Measurements from ENCODE around the gene MKX.
"Not testable (repeated sequence)": the region's sequence is repeated elsewhere in the genome, so short reads cannot be mapped to it uniquely, and the experiment has no call there.

MKX gene

DNA sequence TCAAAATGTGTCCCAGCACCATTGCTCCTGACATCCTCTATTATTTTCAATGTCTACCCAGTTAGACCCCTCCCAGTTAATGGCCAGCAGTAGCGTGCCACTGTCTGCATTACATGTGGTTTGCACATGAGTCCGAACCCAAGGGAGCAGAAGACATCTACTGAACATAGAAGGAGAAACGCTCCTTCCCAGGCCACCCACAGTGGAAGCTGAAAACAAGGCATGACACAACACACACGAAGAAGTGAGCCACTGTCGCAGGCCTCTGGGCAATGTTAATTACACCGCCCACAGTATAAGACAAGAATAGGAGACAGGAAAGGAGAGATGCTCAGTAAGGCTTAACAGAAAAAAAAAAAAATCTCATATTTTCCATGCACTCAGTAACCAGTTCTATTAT, 50.5 kb downstream of the MKX start:
- DNase-seq (ENCODE audit: extremely low read depth in 1 of 2, low read depth in 1 of 2) = no peak

- DNase-seq (ENCODE audit: extremely low read depth in 1 of 2, low read depth in 1 of 2) = no peak
Observed at GRCh38 chr10:27692663-27693062, 53.0 kb downstream of the MKX start.

GRCh38 chr10:27688991-27689390, 56.6 kb downstream of the MKX start:
- DNase-seq (ENCODE audit: extremely low read depth in 1 of 2, low read depth in 1 of 2) = no peak

- DNase-seq (ENCODE audit: extremely low read depth in 1 of 2, low read depth in 1 of 2) = no peak
Observed at GRCh38 chr10:27688276-27688675, 57.3 kb downstream of the MKX start.

DNA sequence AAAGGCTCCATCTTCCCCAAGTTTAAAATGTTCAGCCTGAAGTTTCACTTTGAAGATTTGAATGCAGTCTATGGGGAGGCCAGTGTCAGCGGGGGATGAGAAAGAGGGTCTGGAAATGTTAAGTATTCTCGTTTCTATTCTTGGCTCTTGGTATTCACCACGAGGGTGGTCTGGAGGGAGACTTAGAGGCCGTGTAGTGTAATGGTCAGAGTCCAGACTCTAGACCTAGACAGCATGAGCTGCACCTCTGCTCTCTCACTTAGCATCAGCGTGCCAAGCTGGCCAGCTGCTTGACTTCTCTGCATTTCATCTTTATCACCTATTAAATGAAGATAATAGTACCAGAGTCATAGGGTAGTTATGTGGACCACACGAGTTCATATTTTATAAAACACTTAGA, 57.9 kb downstream of the MKX start:
- DNase-seq (ENCODE audit: extremely low read depth in 1 of 2, low read depth in 1 of 2) = no peak

- DNase-seq (ENCODE audit: extremely low read depth in 1 of 2, low read depth in 1 of 2) = no peak
Observed at GRCh38 chr10:27687326-27687725, 58.3 kb downstream of the MKX start.

DNA sequence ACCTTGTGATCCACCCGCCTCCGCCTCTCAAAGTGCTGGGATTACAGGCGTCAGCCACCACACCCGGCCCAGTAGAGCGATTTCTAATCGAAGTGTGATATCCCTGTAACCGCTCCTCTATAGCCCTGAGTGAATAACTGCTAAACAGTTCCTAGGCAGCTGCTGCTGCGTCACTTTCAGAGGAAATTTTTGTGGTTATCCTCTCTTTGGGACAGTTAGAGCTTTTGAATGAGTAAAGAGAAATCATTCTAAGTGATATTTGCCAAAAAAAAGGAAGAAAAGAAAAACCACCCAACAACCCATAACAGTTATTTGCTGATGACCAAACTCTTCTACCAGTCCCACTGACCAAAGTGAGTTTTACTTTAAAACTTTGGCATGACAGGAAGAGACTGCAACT, 59.9 kb downstream of the MKX start:
- DNase-seq (ENCODE audit: extremely low read depth in 1 of 2, low read depth in 1 of 2) = no peak

GRCh38 chr10:27683226-27683625, 62.4 kb downstream of the MKX start:
- no peak for DNase-seq (ENCODE audit: extremely low read depth in 1 of 2, low read depth in 1 of 2)

DNA sequence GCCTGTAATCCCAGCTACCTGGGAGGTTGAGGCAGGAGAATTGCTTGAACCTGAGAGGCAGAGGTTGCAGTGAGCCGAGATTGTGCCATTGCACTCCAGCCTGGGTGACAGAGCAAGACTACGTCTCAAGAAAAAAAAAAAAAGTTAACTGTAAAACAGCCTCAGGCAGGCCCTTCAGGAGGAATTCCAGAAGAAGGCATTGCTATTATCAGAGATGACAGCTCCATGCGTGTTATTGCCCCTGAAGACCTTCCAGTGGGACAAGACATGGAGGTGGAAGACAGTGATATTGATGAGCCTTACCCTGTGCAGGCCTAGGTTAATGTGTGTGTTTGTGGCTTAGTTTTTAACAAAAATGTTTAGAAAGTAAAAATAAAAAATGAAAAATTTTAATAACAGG, 63.8 kb downstream of the MKX start:
- DNase-seq (ENCODE audit: extremely low read depth in 1 of 2, low read depth in 1 of 2) = not testable (repeated sequence)

GRCh38 chr10:27680691-27681605, 64.7 kb downstream of the MKX start:
- peak in 1 of 2 donors; percentile 2 for DNase-seq (ENCODE audit: extremely low read depth in 1 of 2, low read depth in 1 of 2)

- DNase-seq (ENCODE audit: extremely low read depth in 1 of 2, low read depth in 1 of 2) = no peak
Observed at GRCh38 chr10:27680006-27680557, 65.5 kb downstream of the MKX start.

- DNase-seq (ENCODE audit: extremely low read depth in 1 of 2, low read depth in 1 of 2) = no peak
Observed at GRCh38 chr10:27679369-27679912, 66.2 kb downstream of the MKX start.

DNA sequence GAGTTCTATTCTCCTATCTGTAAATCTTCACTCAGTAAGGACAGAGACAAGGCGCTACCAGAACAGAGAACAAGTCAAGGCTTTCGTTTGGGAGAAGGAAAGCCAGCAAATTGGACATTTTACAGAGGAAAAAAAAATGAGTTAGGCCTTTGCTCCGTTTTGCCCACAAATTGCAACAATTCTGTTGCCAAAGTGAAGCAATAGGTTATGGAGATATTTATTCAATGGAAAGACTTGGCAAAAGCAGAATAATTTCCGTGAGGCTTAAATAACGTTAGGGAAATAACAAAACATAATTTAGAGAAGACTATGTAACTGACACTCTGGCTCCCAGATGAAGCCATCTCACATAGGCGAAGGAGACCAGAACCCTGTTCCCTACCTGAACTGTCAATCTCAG, 67.5 kb downstream of the MKX start:
- no peak for DNase-seq (ENCODE audit: extremely low read depth in 1 of 2, low read depth in 1 of 2)

DNA sequence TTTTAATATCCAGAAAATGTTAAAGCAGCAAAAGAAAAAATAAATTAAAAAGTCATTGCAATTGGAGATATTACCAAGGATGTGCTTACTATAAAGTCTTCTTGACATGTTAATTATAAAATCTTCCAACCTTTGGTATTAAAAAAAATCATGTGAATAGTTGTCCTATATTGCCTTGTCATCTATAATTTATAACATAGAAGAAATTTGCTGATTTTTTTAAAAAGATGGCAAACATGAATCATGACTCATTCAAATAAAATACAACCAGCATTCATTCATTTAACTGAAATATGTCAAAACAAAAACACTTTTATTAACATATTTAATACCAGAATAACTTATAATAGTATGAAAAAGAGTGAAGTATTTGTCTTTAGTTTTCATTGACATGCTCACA, 72.6 kb downstream of the MKX start:
- no peak for DNase-seq (ENCODE audit: extremely low read depth in 1 of 2, low read depth in 1 of 2)

DNA sequence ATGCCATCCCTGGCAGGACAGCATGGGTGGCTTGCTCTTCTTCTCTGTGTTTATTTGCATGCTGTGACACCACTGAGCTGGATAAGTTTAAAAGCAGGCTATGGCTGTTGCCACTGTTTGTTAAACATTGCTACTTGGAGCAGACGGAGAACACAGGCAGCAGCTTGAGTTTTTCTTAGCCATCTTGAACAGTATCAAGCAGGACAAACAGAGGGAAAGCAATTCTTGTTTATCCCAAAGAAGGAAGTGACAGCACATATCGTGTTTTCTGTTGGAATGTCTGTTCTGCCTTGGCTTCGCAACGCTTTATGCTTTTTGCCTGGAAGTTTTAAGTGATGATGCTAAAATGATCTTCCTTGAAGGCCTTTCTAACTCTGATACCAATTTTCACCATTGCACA, 73.8 kb downstream of the MKX start:
- DNase-seq (ENCODE audit: extremely low read depth in 1 of 2, low read depth in 1 of 2) = no peak

DNA sequence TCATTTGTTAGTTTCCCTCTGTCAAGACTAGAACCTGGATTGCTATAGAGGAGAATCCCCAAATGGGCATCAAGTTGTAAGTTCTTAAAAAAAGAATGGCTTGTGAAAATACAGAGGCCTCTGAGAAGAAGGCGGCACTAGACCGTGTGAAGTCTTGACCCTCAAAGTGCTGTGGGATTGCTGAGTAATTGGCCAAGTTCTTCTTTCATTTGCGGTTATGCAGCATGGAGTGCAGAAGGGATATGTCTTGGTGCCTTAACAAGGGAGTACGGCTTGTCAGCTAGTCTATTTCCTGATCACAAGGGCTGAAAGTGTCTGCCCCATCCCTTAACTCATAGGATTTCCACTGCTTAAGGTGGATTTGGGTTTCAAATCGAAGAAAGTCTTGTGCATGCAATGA, 81.2 kb downstream of the MKX start:
- no peak for DNase-seq (ENCODE audit: extremely low read depth in 1 of 2, low read depth in 1 of 2)

DNA sequence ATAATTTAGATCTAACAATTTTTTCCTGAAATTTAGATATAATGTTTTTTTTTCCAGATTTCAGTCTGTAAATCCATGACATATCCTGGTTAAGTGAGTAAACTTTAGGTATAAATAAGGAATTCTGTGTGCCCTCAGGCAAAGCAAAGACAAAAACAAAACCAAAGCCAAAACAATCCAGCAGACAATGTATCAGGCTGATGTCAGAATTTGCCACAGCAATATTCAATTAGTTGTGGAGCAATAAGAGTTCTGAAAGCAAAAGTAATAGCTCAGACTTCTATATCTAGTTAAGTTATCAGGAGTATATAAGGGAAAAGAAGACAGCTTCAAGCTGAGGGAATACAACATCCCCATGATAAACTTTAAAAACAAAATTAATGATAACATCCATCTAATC, 82.0 kb downstream of the MKX start:
- no peak for DNase-seq (ENCODE audit: extremely low read depth in 1 of 2, low read depth in 1 of 2)

DNA sequence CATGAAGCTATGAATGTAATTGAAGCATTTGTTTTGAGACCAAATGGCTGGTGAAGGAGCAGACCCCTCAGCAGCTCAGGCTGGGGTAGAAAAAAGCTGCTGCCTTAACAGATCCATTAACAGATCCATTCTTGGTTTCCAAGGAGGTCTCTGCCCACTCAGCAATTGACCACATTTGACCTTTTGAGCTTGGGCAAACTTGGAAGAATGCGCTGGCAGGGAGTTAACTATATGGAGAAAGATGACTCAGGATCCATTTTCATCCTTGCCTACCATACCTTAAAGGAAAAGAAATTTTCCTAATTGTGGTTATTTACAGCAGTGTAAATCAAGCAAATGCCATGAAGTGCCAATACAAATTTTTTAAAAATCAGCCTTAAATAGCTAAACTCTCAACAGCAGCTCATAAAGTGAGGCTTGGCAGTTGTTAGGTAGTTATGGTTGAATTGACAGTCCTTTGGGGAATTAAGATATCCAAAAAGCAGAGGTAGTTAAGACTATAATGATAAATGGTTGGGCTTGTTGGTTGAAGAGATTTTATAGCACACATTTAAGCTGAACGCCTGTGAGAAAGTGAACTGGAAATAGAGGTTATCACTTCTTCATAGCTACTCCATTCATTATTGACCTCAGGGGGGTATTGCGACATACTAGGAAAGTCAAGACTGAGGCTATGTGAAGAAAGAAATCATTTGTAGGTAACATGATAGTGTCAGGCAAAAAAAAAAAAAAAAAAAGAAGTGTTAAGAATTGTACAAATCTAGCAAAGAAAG, 83.9 kb downstream of the MKX start:
- no peak for DNase-seq (ENCODE audit: extremely low read depth in 1 of 2, low read depth in 1 of 2)

DNA sequence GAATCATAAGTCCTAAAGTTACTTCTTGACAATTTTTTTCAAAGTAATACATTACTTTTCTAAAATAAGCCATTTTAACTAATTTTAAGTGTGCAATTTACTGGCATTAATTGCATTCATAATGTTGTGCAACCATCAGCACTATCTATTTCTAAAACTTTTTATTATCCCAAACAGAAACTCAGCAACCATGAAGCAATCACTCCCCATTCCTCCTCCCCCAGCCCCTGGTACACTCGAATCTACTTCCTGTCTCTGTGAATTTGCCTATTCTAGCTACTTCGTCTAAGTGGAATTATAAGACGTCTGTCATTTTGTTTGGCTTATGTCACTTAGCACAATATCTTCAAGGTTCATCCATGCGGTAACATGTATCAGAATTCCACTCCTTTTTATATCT, 84.9 kb downstream of the MKX start:
- no peak for DNase-seq (ENCODE audit: extremely low read depth in 1 of 2, low read depth in 1 of 2)

DNA sequence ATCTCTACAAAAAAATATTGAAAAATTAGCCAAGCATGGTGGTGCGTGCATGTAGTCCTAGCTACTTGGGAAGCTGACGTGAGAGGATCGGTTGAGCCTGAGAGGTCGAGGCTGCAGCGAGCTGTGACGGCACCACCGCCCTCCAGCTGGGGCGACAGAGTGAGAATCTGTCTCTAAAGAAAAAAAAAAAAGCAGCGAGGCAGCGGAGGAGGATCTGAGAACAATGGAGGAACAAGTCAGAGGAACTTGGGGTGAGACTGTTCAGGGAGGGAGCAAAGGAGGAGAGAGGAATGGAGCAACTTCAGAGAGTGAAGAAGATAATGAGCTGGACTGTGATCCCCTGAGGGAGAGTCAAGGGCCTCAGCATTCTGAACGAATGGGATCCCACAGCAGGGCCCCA, 85.4 kb downstream of the MKX start:
- no peak for DNase-seq (ENCODE audit: extremely low read depth in 1 of 2, low read depth in 1 of 2)

GRCh38 chr10:27659786-27660185, 85.8 kb downstream of the MKX start:
- no peak for DNase-seq (ENCODE audit: extremely low read depth in 1 of 2, low read depth in 1 of 2)

DNA sequence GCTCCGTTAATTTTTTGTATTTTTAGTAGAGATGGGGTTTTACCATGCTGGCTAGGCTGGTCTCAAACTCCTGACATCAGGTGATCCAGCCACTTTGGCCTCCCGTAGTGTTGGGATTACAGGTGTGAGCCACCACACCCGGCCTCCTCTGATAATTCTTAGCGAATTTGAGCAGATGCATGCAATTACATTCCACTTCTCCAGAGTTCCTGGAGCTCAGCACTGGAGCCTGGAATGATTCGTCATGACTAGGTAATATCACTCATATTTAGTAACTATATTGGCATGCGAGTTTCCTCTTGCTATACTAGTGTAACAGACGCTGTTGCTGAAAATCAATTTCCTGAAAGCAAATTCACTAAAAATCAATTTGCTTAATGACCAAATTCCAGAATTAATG, 86.8 kb downstream of the MKX start:
- DNase-seq (ENCODE audit: extremely low read depth in 1 of 2, low read depth in 1 of 2) = no peak
